HG02870 (cell line): ENCODE measurements around the gene TRPC4.

ENCODE experiments used
- ATAC-seq: cut with Tn5 transposase; IDR thresholded peaks from one replicate; pipeline ENCODE4 v1.9.1; 2021; ENCODE audit warnings: mild to moderate bottlenecking, moderate library complexity; ENCODE audit not compliant: unreplicated experiment

TRPC4 gene

DNA sequence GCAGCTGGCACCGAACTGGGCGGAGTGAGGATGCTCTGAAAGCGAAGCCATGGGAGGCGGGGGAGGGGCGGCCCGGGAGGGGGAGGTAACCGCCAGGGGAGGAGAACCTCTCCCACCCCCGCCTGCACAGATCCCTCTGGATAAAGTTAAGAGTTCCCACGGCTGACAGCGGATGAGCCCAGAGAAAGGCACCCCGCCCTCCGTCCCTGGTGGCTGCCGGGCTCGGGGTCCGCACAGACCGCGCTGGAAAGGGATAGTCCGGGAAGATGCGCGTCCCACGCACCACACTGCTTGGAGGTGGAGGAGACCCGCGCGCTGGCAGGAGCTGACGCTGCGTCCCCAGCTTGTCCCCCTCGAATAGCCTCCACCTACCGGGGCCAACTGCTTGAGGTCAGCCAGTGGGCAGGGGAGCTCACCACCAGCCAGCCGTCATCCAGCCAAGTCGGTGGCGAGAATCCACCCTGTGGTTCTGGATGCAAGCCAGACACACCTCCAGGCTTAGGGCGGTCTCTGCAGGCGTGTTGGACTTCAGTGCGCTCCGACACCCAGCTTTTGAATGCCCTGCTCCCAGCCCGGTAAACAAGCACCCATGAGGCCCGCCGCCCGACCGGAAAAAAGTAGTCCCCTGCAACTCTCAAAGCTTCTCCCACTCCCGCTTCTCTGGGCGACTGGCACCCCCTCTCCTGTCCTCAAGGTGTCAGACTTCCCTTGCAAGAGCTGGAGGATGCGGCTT, at the start of gene TRPC4:
TSS of gene TRPC4 (minus strand) at position 17 of the 733 bp plus-strand sequence. CDS start 86,439 bp downstream, outside the sequence.
- no peak for ATAC-seq

DNA sequence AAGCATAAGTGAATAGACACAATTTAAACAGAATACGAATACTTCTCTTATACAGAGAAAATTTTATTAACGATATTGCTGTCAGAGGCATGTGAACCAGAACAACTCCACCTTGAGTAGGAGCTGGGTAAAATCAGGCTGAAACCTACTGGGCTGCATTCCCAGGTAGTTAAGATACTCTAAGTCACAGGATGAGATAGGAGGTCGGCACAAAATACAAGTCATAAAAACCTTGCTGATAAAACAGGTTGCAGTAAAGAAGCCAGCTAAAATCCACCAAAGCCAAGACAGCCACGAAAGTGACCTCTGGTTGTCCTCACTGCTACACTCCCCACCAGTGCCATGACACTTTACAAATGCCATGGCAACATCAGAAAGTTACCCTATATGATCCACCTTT, 49.2 kb upstream of the TRPC4 start:
- no peak for ATAC-seq

DNA sequence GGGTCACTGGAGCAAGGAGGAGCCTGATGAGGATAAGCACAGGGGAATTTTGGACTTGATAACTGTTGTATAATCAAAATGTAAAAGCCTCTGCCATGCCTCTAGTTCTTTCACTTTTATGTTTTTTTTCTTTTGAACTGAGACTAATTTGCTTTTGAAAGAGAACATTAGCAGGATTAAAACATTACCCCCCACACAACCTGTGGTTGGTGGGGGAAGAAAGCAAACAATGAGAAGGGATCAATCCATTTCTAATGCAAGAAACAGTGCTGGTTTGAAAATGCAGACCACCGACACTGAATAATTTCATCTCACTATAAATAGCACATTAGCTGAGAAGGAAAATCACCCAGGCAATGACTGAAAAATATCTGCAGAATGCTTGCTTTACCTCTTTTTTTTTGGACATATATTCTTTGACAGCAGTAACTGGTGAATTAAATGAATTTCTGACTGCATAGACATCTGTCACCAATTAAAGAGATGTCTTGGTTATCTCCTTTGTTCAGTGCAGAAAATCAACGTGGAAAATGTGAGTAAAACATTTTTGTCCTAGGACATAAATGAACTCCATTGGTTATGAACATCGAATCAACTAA, 48.6 kb upstream of the TRPC4 start:
- ATAC-seq = no peak

DNA sequence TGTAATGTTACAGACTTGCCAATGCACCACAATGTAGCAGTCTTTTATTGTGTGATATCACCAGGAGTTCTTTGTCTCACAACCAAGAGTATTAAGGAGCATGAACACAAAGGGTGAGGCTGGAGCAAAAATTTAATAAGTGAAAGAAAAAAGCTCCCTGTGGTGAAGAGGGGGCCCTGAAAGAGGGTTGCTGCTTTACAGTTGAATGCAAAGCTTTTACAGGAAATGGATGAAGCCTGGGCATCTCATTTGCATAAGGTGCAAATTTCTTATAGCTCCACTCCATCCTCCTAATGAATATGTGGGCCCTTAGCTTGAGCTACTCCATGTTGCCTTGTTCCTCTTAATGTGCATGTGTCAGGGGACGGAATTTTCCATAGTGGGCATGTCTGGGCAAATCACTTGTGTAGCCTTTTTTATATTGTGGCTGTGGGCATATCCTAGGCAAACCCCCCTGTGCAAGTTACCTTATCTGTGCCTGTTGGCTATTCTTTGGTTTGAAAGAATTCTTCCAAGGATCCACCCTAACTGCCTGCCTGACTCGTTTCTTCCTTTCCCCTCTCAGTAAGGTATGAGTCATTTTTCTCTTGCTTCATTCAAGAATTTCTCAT, 45.3 kb upstream of the TRPC4 start:
- ATAC-seq = no peak

DNA sequence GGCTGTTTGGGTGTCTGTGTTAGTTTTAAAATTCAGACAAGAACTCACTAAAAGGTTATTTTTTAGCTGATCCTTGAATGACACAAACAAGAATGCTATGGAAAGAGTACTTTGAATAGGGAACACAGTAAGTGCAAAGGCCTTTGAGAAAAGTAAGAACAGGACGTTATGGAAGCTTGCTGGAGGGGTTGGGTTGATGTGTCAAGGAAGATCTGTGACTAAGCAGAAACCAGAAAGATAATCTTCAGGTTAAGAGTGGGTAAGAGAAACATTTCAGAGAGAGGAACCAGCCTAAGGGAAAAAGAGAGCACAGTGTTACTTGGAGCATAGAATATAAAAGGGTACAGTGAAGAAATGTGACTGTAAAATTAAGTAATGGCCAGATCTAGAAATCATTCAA, 41.2 kb upstream of the TRPC4 start:
- no peak for ATAC-seq

DNA sequence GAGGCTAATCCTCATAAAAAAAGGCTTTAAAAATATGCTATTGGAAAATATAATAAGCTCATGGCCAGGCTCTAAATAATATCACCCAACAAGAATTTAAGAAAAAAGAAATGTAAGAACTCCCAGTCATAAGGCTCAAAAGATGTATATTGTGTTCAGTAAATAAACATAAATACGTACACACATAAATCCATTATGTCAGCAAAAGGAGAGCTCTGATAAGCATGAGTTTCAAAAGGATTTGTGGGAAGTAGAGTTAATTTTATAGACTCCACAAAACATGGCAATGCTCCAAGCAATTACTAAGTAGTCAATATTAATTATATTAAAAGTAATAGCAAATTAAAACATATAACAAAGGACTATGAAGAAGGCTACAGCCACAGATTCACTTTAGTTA, 37.3 kb upstream of the TRPC4 start:
- ATAC-seq = no peak

DNA sequence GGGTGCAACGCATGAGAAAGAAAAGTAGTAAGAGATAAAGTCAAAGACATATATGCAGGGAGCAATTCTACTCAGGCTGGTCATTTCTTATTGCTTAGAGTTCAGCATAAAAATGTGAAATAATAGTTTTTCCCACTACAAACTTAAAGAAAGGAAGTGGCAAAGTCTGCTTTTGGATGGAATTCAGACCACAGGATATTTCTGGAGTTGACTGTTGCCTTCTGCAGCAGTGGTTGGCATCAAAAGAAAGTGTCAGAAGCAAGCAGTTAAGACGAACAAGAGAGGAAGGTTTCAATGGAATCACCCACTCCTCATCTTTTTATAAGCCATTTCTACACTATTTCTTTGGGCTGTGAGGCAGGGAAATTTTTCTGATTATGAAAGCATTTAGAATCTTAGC, 36.2 kb upstream of the TRPC4 start:
- ATAC-seq = no peak

DNA sequence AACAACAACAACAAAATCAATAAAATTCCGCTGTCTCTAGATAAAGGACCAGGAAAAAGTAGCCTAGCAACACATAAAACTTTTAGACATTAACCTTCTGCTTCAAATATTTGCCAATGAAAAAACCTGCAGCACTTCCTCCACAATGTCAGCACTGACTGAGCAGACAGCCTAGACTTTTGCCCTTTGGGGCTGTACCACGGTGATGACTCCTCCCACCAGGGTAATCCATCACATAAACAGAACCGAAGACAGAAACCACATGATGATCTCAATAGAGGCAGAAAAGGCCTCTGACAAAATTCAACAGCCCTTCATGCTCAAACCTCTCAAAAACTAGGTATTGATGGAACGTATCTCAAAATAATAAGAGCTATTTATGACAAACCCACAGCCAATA, 30.2 kb upstream of the TRPC4 start:
- ATAC-seq = no peak

DNA sequence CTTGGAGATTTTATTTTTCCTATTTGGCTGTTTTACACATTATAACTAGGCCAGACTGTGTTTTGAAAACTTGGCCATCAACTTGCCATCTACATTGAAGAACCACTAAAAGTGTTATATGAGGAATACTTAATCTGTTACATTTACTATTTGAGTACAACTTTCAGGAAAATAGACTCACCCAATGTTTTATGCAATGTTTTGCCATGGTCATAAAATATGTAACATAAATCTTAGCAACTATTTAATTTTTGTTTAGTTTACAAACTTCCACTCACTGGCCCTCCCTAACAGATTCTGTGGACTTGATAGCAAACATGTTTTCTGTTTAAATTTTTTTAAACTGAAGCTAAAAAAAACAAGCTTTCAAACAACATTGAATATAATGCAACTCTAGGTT, 23.7 kb upstream of the TRPC4 start:
- no peak for ATAC-seq

DNA sequence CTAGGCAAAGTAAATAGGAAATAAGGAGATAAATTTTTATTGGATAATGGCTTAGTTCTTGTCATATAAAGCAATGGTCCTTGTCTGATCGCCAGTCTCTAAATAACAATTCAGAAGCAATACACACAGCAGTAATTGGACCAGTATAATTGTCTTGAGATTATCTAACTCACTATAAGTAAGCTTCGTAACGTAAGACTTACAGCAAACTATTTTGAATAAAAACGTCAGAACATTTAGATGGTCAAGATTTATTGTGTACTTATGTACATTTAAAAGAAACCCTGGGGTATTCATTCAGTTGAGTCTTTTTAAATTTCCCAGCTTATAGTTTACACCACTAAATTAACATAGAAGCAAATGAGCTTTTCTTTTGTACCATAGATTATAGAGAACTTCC, 20.2 kb upstream of the TRPC4 start:
- no peak for ATAC-seq

DNA sequence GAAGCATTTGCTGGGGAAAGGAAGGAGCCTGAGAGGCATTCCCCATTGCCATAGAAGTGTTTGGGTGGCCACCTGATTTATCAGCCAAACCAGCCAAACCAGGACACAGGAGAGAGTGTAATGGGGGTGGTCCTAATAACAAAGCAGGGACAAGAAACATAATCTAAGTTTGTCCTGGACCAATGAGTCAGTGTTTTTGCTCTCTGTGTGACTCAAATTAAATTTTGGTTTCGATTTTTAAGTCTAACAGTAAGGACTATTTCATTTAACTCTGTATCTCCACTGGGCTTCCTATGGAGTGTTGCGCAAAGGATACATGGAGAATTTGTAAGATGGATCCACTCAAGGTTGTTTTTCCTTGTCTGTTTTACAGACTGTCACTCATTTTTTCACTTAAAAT, 19.5 kb upstream of the TRPC4 start:
- ATAC-seq = no peak

DNA sequence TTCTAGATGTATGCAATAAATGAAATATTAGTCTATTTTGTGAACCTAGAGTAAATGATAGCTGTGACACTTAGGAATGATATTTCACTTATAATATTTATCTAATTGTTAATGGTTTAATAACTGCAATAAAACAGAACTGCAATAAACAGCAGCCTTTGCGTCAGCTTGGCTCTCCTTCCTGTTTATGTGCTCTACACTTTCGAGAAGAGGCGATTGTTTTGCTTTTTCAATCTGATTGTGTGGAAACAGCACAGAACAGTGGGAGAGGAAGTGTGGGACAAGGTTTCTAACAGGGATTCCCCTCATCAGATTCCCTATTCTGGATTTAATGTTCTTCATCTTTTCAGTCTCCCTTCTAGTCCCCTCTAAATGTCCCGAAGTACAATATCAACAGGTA, 17.3 kb upstream of the TRPC4 start:
- no peak for ATAC-seq

DNA sequence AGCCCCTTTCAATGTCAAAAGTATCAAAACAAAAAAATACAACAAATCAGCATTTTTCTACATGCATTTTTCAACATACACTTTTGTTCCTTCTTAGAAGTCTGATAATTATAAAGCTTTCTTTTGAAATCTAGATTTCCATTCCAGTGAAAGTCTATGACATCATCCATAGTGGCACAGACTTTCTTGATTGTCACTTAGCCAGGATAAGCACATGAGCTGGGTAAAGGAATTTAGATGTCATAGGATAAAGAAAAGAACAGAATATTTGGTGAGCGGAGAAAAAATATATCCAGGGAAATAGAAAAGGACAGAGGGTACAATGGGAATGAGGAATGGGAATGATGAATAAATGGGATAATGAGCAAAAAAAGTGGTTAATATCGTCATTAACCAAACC, 15.1 kb upstream of the TRPC4 start:
- no peak for ATAC-seq

DNA sequence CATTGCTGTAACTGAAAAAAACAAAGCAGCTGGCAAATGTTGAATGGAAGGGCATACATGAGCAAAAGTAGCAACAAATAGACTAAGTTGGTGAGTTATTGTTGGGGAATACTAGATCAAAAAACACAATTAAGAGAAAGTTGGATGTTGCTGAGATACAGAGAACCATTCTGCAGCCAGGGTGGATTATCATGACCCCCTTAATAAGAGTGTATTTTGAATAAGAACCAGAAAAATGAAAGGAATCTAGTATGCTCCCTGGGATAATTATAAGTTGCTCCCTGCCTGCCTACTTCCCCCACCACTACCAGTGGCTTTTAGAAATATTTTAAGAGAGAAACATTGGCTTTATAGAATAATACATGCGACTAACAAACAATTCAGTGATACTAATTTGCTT, 14.5 kb upstream of the TRPC4 start:
- no peak for ATAC-seq

DNA sequence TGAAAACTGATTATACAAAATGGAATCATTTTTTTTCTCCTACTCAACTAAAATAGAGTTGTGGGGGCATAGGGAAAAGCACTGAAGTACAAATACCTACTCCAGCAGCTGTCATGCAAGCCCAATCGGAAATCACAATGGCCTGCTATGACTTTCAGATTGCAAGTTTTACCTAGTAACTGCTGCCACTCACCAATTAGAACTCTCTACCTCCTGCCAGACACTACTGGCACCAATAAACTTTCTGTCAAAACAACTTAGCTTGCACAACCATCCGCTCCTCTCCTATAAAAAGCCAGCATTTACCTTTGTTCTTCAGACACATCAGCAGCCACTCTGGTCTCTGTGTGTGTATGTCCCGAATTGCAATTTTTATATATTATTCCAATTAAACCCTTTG, 9.3 kb upstream of the TRPC4 start:
- no peak for ATAC-seq

DNA sequence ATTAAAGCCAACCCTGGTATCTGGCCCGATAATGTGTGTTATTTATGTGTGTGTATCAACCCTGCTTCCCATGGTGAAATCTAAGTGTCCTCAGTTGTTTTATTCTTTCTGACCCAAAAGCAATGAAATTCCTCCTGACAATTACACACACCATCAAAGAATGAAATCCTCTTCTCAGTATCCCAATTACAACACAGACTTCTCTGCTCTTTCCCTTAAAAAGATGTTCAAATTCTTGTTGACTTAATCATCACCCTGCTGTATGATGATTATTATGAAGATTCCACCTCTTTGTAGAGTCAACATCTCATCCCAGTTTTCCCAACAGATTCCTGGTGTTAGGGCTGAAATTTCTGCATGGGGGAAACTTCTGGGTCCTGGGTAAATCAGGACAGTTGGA, 8.9 kb upstream of the TRPC4 start:
- no peak for ATAC-seq

DNA sequence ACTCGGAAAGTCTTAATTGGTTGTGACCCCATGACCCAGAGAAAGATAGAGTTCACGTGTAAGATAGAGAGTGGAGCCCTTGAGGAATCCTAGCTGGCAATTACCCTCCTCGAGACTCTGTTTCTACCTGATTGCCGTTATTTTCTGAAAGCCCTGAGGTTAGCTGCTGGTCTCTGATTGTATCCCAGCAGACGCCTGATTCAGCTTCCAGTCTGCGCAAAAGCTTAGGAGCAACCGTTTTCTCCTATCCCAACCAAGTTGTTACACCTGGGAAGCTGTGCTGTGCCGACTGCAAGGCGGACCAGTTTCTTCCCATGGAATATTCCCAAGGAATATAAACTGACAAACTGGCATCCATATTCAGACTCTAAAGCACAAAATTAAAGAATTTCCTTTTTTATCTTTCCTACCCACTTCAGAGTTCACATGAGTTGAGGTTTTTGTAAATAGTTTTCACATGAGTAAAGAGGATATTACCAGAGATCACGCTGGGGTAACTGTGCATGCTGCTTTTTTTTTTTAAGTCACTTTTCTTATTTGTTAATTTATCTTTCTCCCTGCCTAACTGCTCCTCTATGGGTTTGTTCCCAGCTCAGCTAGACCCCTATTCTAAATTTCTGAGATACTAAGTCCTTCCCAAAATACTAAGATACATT, 1.5 kb upstream of the TRPC4 start:
- ATAC-seq = no peak

DNA sequence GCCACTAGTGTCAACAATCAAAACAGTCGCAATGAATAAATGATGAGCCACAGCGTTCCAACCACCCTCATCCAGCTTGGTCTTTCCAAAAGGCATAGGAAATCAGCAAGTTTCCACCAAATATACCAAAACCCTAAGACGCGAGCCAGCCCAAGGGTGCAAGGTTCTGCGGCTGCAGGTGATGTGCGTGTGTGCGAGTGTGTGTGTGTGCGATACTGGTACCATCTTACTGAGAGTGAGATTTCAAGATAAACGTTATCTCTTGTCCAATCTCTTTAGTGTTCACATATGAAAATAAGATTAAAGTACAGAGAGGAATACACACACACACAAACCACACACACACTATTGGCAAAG, 895 bp upstream of the TRPC4 start:
- no peak for ATAC-seq

DNA sequence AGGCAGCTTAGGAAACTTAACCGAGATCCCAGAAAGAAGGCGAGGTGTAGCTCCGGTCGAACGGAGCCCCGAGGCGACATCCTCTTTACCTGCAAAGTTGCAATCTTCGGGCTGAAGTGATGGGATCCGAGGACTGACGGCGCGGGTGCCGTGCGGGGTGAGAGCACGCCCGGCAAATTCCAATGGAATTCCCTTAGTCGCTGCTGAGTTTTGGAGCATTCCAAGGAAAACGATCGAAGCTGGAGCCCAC, 141 bp downstream of the TRPC4 start:
- no peak for ATAC-seq

DNA sequence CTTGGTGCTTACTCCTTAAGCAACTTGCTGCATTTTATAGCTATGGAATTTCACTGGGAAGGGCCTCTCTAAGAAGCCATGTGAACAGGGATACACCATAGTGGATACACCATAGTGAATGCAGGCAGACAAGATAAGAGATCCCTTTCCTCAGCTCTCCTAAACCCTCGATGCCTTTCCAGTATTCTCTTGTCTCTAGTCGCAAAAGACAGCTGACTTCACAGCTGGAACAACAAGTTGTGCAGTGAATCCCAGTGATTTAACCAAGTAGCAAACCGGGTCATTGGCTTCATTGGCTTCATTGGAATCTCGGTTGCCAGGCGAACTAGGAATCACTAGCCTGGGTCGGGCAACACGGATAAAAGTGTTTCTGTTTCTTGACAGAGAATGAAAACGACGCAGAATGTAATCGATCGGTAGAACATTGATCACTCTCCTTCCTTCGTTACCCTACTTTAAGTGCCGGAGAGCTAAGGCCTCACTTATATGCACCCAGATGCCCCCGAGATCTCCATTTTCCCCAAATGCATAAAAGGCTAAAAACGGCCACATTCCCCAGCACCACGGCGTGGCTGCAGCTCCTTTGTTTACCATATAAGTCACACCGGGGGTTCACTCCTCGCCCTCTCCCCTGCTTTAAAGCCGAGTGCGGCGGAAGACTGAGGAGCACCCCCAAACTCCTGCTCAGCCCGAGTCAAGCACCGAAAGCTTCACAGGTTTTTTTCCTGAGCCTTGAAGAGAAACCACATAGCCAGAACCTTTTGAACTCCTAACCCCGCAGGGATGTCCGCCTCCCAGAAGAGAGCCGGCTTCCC, 674 bp downstream of the TRPC4 start:
- no peak for ATAC-seq

DNA sequence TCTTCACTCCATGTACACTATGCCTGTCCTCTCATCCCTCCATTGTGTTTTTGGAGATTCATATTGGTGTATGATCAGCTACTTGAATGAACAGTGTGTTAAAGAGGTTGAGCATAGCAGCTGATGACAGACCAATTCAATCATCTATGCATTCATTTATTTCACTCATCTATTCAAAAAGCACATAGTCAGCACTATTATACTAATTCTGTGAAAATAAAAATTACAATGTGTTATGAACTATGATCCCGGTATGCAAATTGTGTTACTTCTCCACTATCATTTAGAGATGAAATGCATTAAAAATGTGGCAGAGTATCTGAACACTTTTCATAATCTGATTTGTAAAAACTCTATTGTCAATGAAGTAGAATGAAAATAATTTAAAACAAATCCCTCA, 5.9 kb downstream of the TRPC4 start:
- ATAC-seq = no peak

DNA sequence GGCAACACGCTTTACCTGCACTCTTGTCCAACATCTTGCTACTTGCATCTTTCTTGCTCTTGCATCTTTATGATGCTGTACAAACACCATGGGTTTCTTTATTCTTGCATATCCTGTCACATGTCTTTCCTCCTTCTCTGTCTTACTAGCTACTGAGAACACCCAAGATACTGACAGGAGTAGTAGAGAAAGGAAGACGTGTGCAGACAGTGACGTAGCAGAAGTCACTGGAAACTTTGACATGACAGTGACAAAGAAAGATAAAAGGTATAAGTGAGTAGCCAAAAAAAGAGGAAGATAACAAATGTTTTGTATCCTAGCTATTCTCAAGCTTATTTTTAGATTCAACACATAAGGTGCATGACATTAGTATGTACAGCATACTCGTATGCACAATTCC, 34.2 kb downstream of the TRPC4 start:
- no peak for ATAC-seq
